Stomach (tissue), 9 donors: ENCODE results near the gene CRACDL. TPM values are rescaled to one million over a fixed set of nuclear protein-coding genes. Genes with fewer than 3 reads are reported as not detected.

Source experiments
- DNase-seq, 2 donors: peaks; one replicate each; pipeline versions ENCODE4 v3.0.0 to v3.0.0-alpha.2; 2013 to 2019
- H3K27ac ChIP-seq, 5 donors: fragments of 200-600 bp in 4 of 5; sonication (generic) in 4 of 5; one replicate each; pipeline ENCODE4 v1.5.1; 2013 to 2019; ENCODE audit warnings: mild to moderate bottlenecking in 1 of 5, moderate library complexity in 1 of 5
- H3K27me3 ChIP-seq, 3 donors: fragments of 200-600 bp; sonication (generic); one replicate each; pipeline ENCODE4 v1.5.1; 2017 to 2019; ENCODE audit warnings: mixed run types in 1 of 3
- H3K36me3 ChIP-seq, 4 donors: fragments of 200-600 bp; sonication (generic); 1 replicate in 3 of 4; 2 replicates in 1 of 4; pipeline ENCODE4 v1.5.1; 2016 to 2019
- H3K4me1 ChIP-seq, 4 donors: fragments of 200-600 bp; sonication (generic); one replicate each; pipeline ENCODE4 v1.5.1; 2016 to 2019
- H3K4me3 ChIP-seq, 4 donors: fragments of 200-600 bp; sonication (generic) in 3 of 4; one replicate each; pipeline ENCODE4 v1.5.1; 2016 to 2019; ENCODE audit warnings: mild to moderate bottlenecking in 1 of 4
- H3K9me3 ChIP-seq, 4 donors: fragments of 200-600 bp; sonication (generic); one replicate each; pipeline ENCODE4 v1.5.1; 2016 to 2019
- EP300 ChIP-seq: sonication (generic); formaldehyde crosslinking; IDR thresholded peaks from one replicate; pipeline ENCODE4 v1.6.1; 2017; ENCODE audit warnings: antibody characterized with exemption
- POLR2A ChIP-seq, 4 donors: fragments of 450-650 bp; IDR thresholded peaks; one replicate each; pipeline ENCODE4 v1.6.1; 2016; ENCODE audit warnings: antibody characterized with exemption in 4 of 4, control low read depth in 2 of 4, mild to moderate bottlenecking in 1 of 4, moderate library complexity in 1 of 4
- POLR2AphosphoS5 ChIP-seq, 3 donors: sonication (generic); formaldehyde crosslinking; IDR thresholded peaks; one replicate each; pipeline ENCODE4 v1.6.1; 2016; ENCODE audit warnings: antibody characterized with exemption in 3 of 3
- WGBS, 5 donors: extraction: QIAGEN DNeasy Blood & Tissue Kit in 3 of 5; methylation state at CpG; one replicate each; pipeline versions ENCODE4 v1.1.5 to v1.1.7; 2013 to 2018; 5-methylcytosine and 5-hydroxymethylcytosine counted together
- intact Hi-C: fragments of 100-400 bp; cut with DNase I; formaldehyde crosslinking; loops from one replicate; pipeline ENCODE4 v1.15.1; 2023; ENCODE audit warnings: low total_unique reads
- polyA plus RNA-seq, 3 donors: library from polyadenylated mRNA; stranded (reverse); fragments of 200-250 nt; gene quantifications; one replicate each; pipeline ENCODE4 v1.2.3, GENCODE V29; 2013
- total RNA-seq, 5 donors: library from RNA; depleted of rRNA; stranded (reverse); fragments of >200 nt; gene quantifications; one replicate each; pipeline versions ENCODE4 v1.1.0 to v1.2.3, GENCODE V29; 2014 to 2016
- TF ChIP-seq, protein P1 (sequence below), 7 experiments: fragments of 450-650 bp in 4 of 7; fragments of 200-600 bp in 3 of 7; sonication (generic) in 3 of 7; IDR thresholded peaks; one replicate each; pipeline ENCODE4 v1.5.1; 2016 to 2019; ENCODE audit warnings: antibody characterized with exemption in 7 of 7, control low read depth in 2 of 7, mild to moderate bottlenecking in 1 of 7
- donor health status: healthy with polysubstance abuse.
- donor health status: Bipolar disorder and iron deficiency.
- donor health status: healthy.

Gene CRACDL
- total and polyA plus RNA-seq, 8 donors, result 5.4 to 205 (median 7.8) TPM

DNA sequence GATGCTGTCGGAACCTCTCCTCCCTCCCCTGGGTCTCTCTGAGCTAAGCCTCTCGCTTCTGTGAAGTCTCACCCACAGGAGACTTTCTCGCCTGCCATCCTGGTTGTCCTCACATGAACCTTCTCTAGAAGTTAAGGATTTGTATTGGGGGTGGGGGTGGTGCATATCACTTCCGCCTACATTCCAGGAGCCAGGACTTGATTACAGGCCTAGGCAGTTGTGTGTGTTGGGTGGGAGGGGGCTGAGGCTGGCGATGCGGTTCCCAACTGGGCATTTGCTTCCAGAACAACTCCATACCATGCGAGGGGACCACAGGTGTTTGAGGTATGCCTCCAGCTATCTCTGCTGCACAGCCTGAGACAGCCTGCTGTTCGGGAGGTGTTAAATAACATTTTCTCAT is 148.3 kb downstream of the CRACDL start:
- Histone ChIP-seq H3K27ac (no peak overlapping the region), H3K4me3 (no peak overlapping the region), H3K27me3 (no peaks in the 10 kb centered on the region), H3K9me3 (peaks cover 0 to 2% (median 2%) of the 10 kb centered on the region in 4 donors), H3K36me3 (peaks cover 0 to 6% (median 0%) of the 10 kb centered on the region in 4 donors), H3K4me1 (peaks cover 0 to 7% (median 3%) of the 10 kb centered on the region in 4 donors)
- DNase-seq, result no peak
- intact Hi-C loops, result no loop called here
- WGBS, 5 donors, result 37 to 62% (median 45%) methylated on average over 8 of the region's 8 CpGs
- TF ChIP-seq EP300 (no peak), POLR2A (IDR thresholded peaks at IDR 0.05) (no peak), POLR2AphosphoS5 (IDR thresholded peaks at IDR 0.05) (no peak)
- TF ChIP-seq, protein P1, sequence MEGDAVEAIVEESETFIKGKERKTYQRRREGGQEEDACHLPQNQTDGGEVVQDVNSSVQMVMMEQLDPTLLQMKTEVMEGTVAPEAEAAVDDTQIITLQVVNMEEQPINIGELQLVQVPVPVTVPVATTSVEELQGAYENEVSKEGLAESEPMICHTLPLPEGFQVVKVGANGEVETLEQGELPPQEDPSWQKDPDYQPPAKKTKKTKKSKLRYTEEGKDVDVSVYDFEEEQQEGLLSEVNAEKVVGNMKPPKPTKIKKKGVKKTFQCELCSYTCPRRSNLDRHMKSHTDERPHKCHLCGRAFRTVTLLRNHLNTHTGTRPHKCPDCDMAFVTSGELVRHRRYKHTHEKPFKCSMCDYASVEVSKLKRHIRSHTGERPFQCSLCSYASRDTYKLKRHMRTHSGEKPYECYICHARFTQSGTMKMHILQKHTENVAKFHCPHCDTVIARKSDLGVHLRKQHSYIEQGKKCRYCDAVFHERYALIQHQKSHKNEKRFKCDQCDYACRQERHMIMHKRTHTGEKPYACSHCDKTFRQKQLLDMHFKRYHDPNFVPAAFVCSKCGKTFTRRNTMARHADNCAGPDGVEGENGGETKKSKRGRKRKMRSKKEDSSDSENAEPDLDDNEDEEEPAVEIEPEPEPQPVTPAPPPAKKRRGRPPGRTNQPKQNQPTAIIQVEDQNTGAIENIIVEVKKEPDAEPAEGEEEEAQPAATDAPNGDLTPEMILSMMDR (IDR thresholded peaks at IDR 0.05), result no peak

DNA sequence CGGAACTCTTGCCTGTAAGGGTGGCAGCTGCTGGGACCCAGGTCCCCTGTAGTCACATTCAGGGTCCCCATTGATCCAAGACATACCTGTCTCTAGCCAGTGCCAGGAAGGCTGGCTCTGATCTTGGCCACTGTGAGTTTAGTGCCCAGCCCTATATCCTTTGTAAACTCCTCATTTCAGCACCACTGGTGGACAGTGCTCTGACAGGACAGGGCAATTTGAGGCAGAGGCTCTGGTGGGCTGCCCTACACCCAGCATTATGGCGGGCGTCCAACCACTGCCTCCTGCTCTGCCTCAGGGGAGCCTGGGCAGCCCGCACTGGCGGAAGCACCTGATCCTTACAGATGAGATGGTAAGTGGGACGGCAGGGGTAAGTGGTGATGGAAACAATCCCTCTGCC is 149.8 kb downstream of the CRACDL start:
- 91 to 99% (median 95%) methylated on average over 6 of the region's 6 CpGs for WGBS, 5 donors
- Histone ChIP-seq H3K27me3 (no peaks in the 10 kb centered on the region), H3K4me1 (peaks cover 0 to 7% (median 3%) of the 10 kb centered on the region in 4 donors), H3K4me3 (no peak overlapping the region), H3K36me3 (no peaks in the 10 kb centered on the region), H3K27ac (no peak overlapping the region), H3K9me3 (peaks cover 0 to 17% (median 10%) of the 10 kb centered on the region in 4 donors)
- TF ChIP-seq POLR2AphosphoS5 (IDR thresholded peaks at IDR 0.05) (no peak), EP300 (no peak), POLR2A (IDR thresholded peaks at IDR 0.05) (no peak)
- TF ChIP-seq, protein P1 (IDR thresholded peaks at IDR 0.05), result no peak
- intact Hi-C loops, result no loop called here
- DNase-seq, result no peak

DNA sequence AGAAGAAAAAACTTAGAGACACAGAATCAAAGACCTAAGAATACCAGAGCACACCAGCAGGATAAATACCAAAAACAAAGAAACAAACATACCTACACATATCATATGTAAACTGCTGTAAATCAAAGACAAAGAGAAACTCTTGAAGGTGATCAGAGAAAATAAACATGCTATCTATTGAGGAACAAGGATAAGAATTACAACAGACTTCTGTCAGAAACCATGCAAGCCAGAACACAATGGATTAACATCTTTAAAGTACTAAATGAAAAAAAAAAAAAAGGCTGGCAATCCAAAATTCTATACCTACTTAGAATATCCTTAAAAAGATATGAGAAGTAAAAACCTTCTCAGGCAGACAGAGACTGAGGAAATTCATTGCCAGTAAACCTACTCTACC is 153.5 kb downstream of the CRACDL start:
- no peaks in the 10 kb centered on the region for H3K27me3 ChIP-seq
- H3K9me3 ChIP-seq, result peaks cover 0 to 20% (median 10%) of the 10 kb centered on the region in 4 donors
- no peak for DNase-seq
- H3K27ac ChIP-seq, result no peak overlapping the region
- intact Hi-C loops, result no loop called here
- H3K36me3 ChIP-seq, result no peaks in the 10 kb centered on the region
- H3K4me3 ChIP-seq, result no peak overlapping the region
- H3K4me1 ChIP-seq, result peaks cover 0 to 17% (median 5%) of the 10 kb centered on the region in 4 donors
- TF ChIP-seq POLR2AphosphoS5 (IDR thresholded peaks at IDR 0.05) (no peak), POLR2A (IDR thresholded peaks at IDR 0.05) (no peak), EP300 (no peak)
- TF ChIP-seq, protein P1 (IDR thresholded peaks at IDR 0.05), result no peak

DNA sequence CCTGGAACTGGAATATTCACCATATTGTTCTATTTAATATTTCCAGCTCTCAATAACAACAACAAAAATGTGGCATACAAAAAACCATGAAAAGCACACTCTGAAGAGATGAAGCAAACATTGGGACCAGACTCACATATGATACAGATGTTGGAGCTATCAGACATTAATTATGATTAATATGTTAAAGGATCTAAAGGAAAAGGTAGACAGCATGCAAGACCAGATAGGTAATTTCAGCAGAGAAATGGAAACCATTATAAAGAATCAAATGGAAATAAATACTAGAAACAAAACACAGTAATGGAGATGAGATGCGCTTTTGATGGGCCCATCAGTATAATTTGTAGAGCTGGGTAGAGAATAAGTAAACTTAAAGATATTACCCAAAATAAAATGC is 154.2 kb downstream of the CRACDL start:
- WGBS, 5 donors, result 93 to 100% (median 96%) methylated on average over 1 of the region's 1 CpG
- H3K27ac ChIP-seq, result no peak overlapping the region

More for the DNA sequence above, 154.2 kb downstream of the CRACDL start:
- H3K9me3 ChIP-seq, result peaks cover 0 to 20% (median 10%) of the 10 kb centered on the region in 4 donors
- H3K4me1 ChIP-seq, result peaks cover 0 to 11% (median 4%) of the 10 kb centered on the region in 4 donors
- TF ChIP-seq EP300 (no peak), POLR2A (IDR thresholded peaks at IDR 0.05) (no peak)
- TF ChIP-seq, protein P1 (IDR thresholded peaks at IDR 0.05), result no peak
- no peak for DNase-seq
- H3K36me3 ChIP-seq, result no peaks in the 10 kb centered on the region
- intact Hi-C loops, result no loop called here
- no peak overlapping the region for H3K4me3 ChIP-seq
- H3K27me3 ChIP-seq, result no peaks in the 10 kb centered on the region
